IMR-90 (cell line): ENCODE results near the gene ABHD12B. TPM values are rescaled to one million over a fixed set of nuclear protein-coding genes. Genes with fewer than 3 reads are reported as not detected.

Source experiments
- ATAC-seq: fragments of 200-7000 bp; cut with Tn5 transposase; 2 replicates; pipeline ENCODE4 v1.9.1; 2020; ENCODE audit warnings: low read depth, mild to moderate bottlenecking, moderate library complexity
- BruUV-seq: library from RNA; stranded (reverse); fragments of 400-500 nt; replicated peaks from 2 replicates; lab custom pipeline; 2021; lab: Mats Ljungman, UMichigan
- CTCF ChIA-PET: fragments of 300-600 bp; formaldehyde crosslinking; extraction: SDS; loops from one replicate; lab custom pipeline; 2021; ENCODE audit warnings: antibody characterized with exemption; lab: Yijun Ruan, JAX
- POLR2A ChIA-PET: fragments of 300-600 bp; sonication (Branson Sonifier 250); formaldehyde crosslinking; loops from one replicate; lab custom pipeline; 2022; ENCODE audit warnings: antibody characterized with exemption; ENCODE audit not compliant: unreplicated experiment; lab: Charles Lee
- DNase-seq: peaks from one replicate; pipeline ENCODE4 v3.0.0; 2013
- H2AFZ ChIP-seq: replicated peaks from 2 replicates; pipeline ENCODE3; 2013; ENCODE audit warnings: low read length, mild to moderate bottlenecking; ENCODE audit not compliant: poor library complexity
- H2AK5ac ChIP-seq: 2 replicates; pipeline ENCODE4 v1.6.1; 2013; ENCODE audit warnings: low read depth, low read length, inconsistent platforms
- H2AK9ac ChIP-seq: replicated peaks from 2 replicates; pipeline ENCODE3; 2013; ENCODE audit warnings: mild to moderate bottlenecking, low read depth, low read length, moderate library complexity; ENCODE audit not compliant: poor library complexity
- H2BK120ac ChIP-seq: 2 replicates; pipeline ENCODE4 v1.6.1; 2013; ENCODE audit warnings: low read depth, low read length, inconsistent platforms
- H2BK15ac ChIP-seq: 3 replicates; pipeline ENCODE4 v1.6.1; 2013; ENCODE audit warnings: low read depth, low read length, inconsistent platforms
- H2BK20ac ChIP-seq: 2 replicates; pipeline ENCODE4 v1.6.1; 2013; ENCODE audit warnings: low read depth, mild to moderate bottlenecking, inconsistent platforms, low read length, moderate library complexity
- H2BK5ac ChIP-seq: 2 replicates; pipeline ENCODE4 v1.6.1; 2013; ENCODE audit warnings: mild to moderate bottlenecking, low read depth, low read length, inconsistent platforms; ENCODE audit not compliant: poor library complexity, severe bottlenecking
- H3K14ac ChIP-seq: replicated peaks from 2 replicates; pipeline ENCODE4 v1.6.1; 2013; ENCODE audit warnings: low read depth, low read length, inconsistent platforms
- H3K18ac ChIP-seq: 2 replicates; pipeline ENCODE4 v1.6.1; 2013; ENCODE audit warnings: low read depth, low read length, control low read depth
- H3K23ac ChIP-seq: 2 replicates; pipeline ENCODE4 v1.6.1; 2013; ENCODE audit warnings: low read depth, low read length, inconsistent platforms
- H3K27ac ChIP-seq: 2 replicates; pipeline ENCODE4 v1.5.1; 2013; ENCODE audit warnings: mild to moderate bottlenecking, control low read depth, low read length; ENCODE audit not compliant: insufficient read depth
- H3K27me3 ChIP-seq: 2 replicates; pipeline ENCODE4 v1.6.1; 2013; ENCODE audit warnings: low read length; ENCODE audit not compliant: control insufficient read depth, insufficient read depth
- H3K36me3 ChIP-seq: 2 replicates; pipeline ENCODE4 v1.6.1; 2013; ENCODE audit warnings: low read length, mixed read lengths; ENCODE audit not compliant: control insufficient read depth, insufficient read depth
- H3K4ac ChIP-seq: 2 replicates; pipeline ENCODE4 v1.6.1; 2013; ENCODE audit warnings: low read depth, low read length, inconsistent platforms
- H3K4me1 ChIP-seq: 2 replicates; pipeline ENCODE4 v1.6.1; 2013; ENCODE audit warnings: low read length, mixed read lengths; ENCODE audit not compliant: control insufficient read depth, insufficient read depth
- H3K4me2 ChIP-seq: 2 replicates; pipeline ENCODE4 v1.6.1; 2013; ENCODE audit warnings: low read depth, mild to moderate bottlenecking, control low read depth, low read length, moderate library complexity
- H3K4me3 ChIP-seq: 2 replicates; pipeline ENCODE4 v1.5.1; 2013; ENCODE audit warnings: low read depth, mild to moderate bottlenecking, control low read depth, low read length, moderate library complexity; ENCODE audit not compliant: insufficient read depth
- H3K56ac ChIP-seq: 2 replicates; pipeline ENCODE4 v1.6.1; 2013; ENCODE audit warnings: low read length, inconsistent platforms; ENCODE audit not compliant: insufficient read depth; ENCODE audit errors: extremely low read depth
- H3K79me1 ChIP-seq, 2 experiments: 2 replicates each; pipeline ENCODE4 v1.6.1; 2013; ENCODE audit warnings: low read length in 2 of 2, inconsistent platforms in 1 of 2, low read depth in 1 of 2
- H3K9ac ChIP-seq: 2 replicates; pipeline ENCODE4 v1.6.1; 2013; ENCODE audit warnings: low read depth, low read length, control low read depth
- H3K9me1 ChIP-seq: 2 replicates; pipeline ENCODE4 v1.6.1; 2013; ENCODE audit warnings: low read length, inconsistent platforms; ENCODE audit not compliant: insufficient read depth
- H3K9me3 ChIP-seq: 2 replicates; pipeline ENCODE4 v1.6.1; 2013; ENCODE audit warnings: low read length; ENCODE audit not compliant: control insufficient read depth, insufficient read depth
- H4K20me1 ChIP-seq: 2 replicates; pipeline ENCODE4 v1.6.1; 2013; ENCODE audit warnings: low read length, inconsistent platforms; ENCODE audit not compliant: insufficient read depth
- H4K5ac ChIP-seq: 2 replicates; pipeline ENCODE4 v1.6.1; 2013; ENCODE audit warnings: mild to moderate bottlenecking, low read depth, low read length, control low read depth
- H4K8ac ChIP-seq, 2 experiments: 2 replicates each; pipeline ENCODE4 v1.6.1; 2013; ENCODE audit warnings: low read depth in 2 of 2, low read length in 2 of 2, control low read depth in 1 of 2, inconsistent platforms in 1 of 2
- H4K91ac ChIP-seq: 2 replicates; pipeline ENCODE4 v1.6.1; 2013; ENCODE audit warnings: low read depth, low read length, inconsistent platforms; ENCODE audit not compliant: insufficient read depth
- CEBPB ChIP-seq: IDR thresholded peaks from 2 replicates; pipeline ENCODE4 v1.6.1; 2012; ENCODE audit warnings: low read depth, low read length, improper control_type of control experiment
- FOS ChIP-seq: fragments of 150-350 bp; IDR thresholded peaks from 2 replicates; pipeline ENCODE4 v1.6.1; 2016; ENCODE audit warnings: low read depth, low read length
- MAFK ChIP-seq: IDR thresholded peaks from 2 replicates; pipeline ENCODE4 v1.6.1; 2012; ENCODE audit warnings: low read depth, low read length, improper control_type of control experiment
- MAZ ChIP-seq: IDR thresholded peaks from 2 replicates; pipeline ENCODE4 v1.6.1; 2012; ENCODE audit warnings: low read depth, mild to moderate bottlenecking, low read length, improper control_type of control experiment, moderate library complexity, borderline replicate concordance
- POLR2A ChIP-seq: IDR thresholded peaks from 2 replicates; pipeline ENCODE4 v1.6.1; 2012; ENCODE audit warnings: mild to moderate bottlenecking, low read depth, low read length
- WGBS, 2 experiments: methylation state at CpG; one replicate each; pipeline versions ENCODE4 v1.1.5 to v1.1.7; 2013; ENCODE audit warnings: missing lambda C conversion rate in 2 of 2; ENCODE audit not compliant: insufficient read length in 1 of 2; ENCODE audit errors: extremely low coverage in 2 of 2; 5-methylcytosine and 5-hydroxymethylcytosine counted together
- dilution Hi-C: fragments of 300-500 bp; cut with HindIII; formaldehyde crosslinking; loops from one replicate; pipeline ENCODE4 v1.14.3; 2018; ENCODE audit warnings: low sequenced_read_pairs; ENCODE audit not compliant: unreplicated experiment
- in situ Hi-C: fragments of 300-500 bp; cut with MboI; formaldehyde crosslinking; loops from 3 replicates; pipeline ENCODE4 v1.14.3; 2019; ENCODE audit warnings: low sequenced_read_pairs, inconsistent platforms, mixed read lengths
- intact Hi-C: fragments of 100-400 bp; cut with micrococcal nuclease; formaldehyde crosslinking; loops from 2 replicates; pipeline ENCODE4 v1.10.0; 2022
- polyA plus RNA-seq, 3 experiments: library from polyadenylated mRNA; depleted of rRNA; stranded (reverse); fragments of >200 nt; gene quantifications; 2 replicates each; pipeline ENCODE4 v1.2.3, GENCODE V29; 2012; ENCODE audit warnings: low replicate concordance in 1 of 3
- total RNA-seq: library from RNA; depleted of rRNA; stranded (reverse); fragments of >200 nt; gene quantifications from 2 replicates; pipeline ENCODE4 v1.2.3, GENCODE V29; 2012

Gene ABHD12B
- total and polyA plus RNA-seq, 2 of the 4 experiments (the other 2 are of a cell fraction): 0.18 TPM; not detected in 1

DNA sequence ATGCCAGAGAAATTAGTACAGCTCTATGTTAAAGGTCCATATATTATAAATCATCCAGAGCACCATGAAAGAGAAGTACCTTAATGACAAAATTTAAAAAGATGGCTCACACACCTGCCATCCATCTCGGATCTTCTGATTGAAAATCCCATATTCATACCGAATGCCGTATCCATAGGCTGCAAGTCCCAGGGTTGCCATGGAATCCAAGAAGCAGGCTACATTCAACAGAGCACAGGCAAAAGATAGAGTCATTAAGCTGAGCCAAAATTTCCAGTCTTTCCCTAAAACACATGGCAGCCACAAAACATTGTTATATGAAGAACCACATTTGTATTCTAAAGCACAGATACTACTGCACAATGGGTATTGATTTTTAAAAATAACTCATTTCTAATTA is 59.7 kb downstream of the ABHD12B start:
- H4K8ac ChIP-seq: no peak overlapping the region
- no peak for DNase-seq
- H3K14ac ChIP-seq: no peak overlapping the region
- no peak overlapping the region for H2AK9ac ChIP-seq
- peaks cover 11% of the 10 kb centered on the region; the same call in 1 of the 2 replicates for H3K9me1 ChIP-seq
- peaks cover 3% of the 10 kb centered on the region for H3K4me1 ChIP-seq
- H3K56ac ChIP-seq: no peak overlapping the region
- peaks cover 0 to 4% of the 10 kb centered on the region in 2 experiments; a peak in 1 of 4 replicates for H3K79me1 ChIP-seq
- no peak for ATAC-seq
- no TSS peak for BruUV-seq
- no peaks in the 10 kb centered on the region for H3K9me3 ChIP-seq
- no peak for TF ChIP-seq POLR2A
- no peak for TF ChIP-seq MAZ
- no peak for TF ChIP-seq CEBPB
- no peak for TF ChIP-seq FOS
- TF ChIP-seq MAFK: no peak
- H2BK15ac ChIP-seq: no peak overlapping the region
- dilution Hi-C loops (no loop called here), in situ Hi-C loops (no loop called here), intact Hi-C loops (loop anchor here (10.0 kb wide), 1 partner anchor 277 kb away; no protein-coding TSS in a partner anchor)
- no peak overlapping the region for H3K9ac ChIP-seq
- H2AFZ ChIP-seq: no peak overlapping the region
- no peak overlapping the region for H3K4ac ChIP-seq
- no peak overlapping the region for H2AK5ac ChIP-seq
- H3K4me2 ChIP-seq: no peak overlapping the region
- no peak overlapping the region for H2BK120ac ChIP-seq
- no peaks in the 10 kb centered on the region for H3K27me3 ChIP-seq
- H3K36me3 ChIP-seq: peaks cover 22% of the 10 kb centered on the region
- no peak overlapping the region for H4K91ac ChIP-seq
- H3K18ac ChIP-seq: no peak overlapping the region
- no peak overlapping the region for H2BK5ac ChIP-seq
- no peak overlapping the region for H4K5ac ChIP-seq
- H2BK20ac ChIP-seq: no peak overlapping the region
- WGBS, 2 experiments: 90% methylated on average over 2 of the region's 3 CpGs; no CpG with 5 or more reads in 1 of the 2 experiments
- H3K4me3 ChIP-seq: no peak overlapping the region
- H3K27ac ChIP-seq: no peak overlapping the region
- H3K23ac ChIP-seq: no peak overlapping the region
- CTCF ChIA-PET: no interaction called here
- POLR2A ChIA-PET: no interaction called here
- H4K20me1 ChIP-seq: no peaks in the 10 kb centered on the region
